ENCODE results near the gene PROM2.
"Not testable (repeated sequence)": the region's sequence is repeated elsewhere in the genome, so short reads cannot be mapped to it uniquely, and the experiment has no call there.

The PROM2 gene

GRCh38 chr2:95274291-95275150 lies at the start of gene PROM2:
PROM2 (plus strand) TSS chr2:95274449; CDS start chr2:95274586, 137 bp downstream.
- H3K4me3 ChIP-seq (ENCODE audit: low read length): no peak within 1 kb of the TSS
- no peaks in the 10 kb centered on the region for H3K36me3 ChIP-seq (ENCODE audit: control insufficient read depth, low read depth, low read length)
- H3K9me3 ChIP-seq (ENCODE audit: control insufficient read depth, low read depth, low read length): no peaks in the 10 kb centered on the region
- no peak within 1 kb of the TSS for H3K27ac ChIP-seq (ENCODE audit: low read length)
- no peaks in the 10 kb centered on the region for H3K27me3 ChIP-seq (ENCODE audit: control insufficient read depth, insufficient read depth, low read length)
- H3K9ac ChIP-seq (ENCODE audit: low read length): no peak within 1 kb of the TSS
- H3K4me1 ChIP-seq (ENCODE audit: control insufficient read depth, low read depth, low read length): peaks cover 13% of the 10 kb centered on the region

GRCh38 chr2:95225658-95226057 lies 48.6 kb upstream of the PROM2 start:
- Histone ChIP-seq H3K4me1 (ENCODE audit: control insufficient read depth, low read depth, low read length) (no peaks in the 10 kb centered on the region), H3K9me3 (ENCODE audit: control insufficient read depth, low read depth, low read length) (peaks cover 24% of the 10 kb centered on the region)

DNA sequence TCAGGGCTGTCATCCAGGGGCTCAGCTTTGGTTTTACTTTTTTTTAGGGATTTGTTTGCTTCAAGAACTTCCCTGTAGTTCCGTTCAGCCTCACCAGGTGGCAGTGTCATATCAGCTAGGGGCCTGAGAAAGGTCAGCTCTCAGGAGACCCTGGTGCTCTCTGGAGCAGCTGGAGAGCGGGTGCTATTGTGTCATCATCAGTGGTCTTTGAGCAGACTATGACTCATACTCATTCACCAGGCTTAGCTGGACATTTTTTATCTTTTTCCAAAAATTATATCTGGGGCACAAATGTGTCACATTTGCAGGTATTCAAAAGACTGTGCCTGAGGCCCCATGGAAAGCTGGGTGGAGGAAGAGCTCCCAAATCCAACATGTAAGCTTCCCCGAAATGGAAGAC lies 42.5 kb upstream of the PROM2 start:
- Histone ChIP-seq H3K4me3 (ENCODE audit: low read length) (no peak overlapping the region), H3K27ac (ENCODE audit: low read length) (no peak overlapping the region), H3K4me1 (ENCODE audit: control insufficient read depth, low read depth, low read length) (no peaks in the 10 kb centered on the region), H3K9ac (ENCODE audit: low read length) (no peak overlapping the region), H3K9me3 (ENCODE audit: control insufficient read depth, low read depth, low read length) (no peaks in the 10 kb centered on the region), H3K36me3 (ENCODE audit: control insufficient read depth, low read depth, low read length) (no peaks in the 10 kb centered on the region), H3K27me3 (ENCODE audit: control insufficient read depth, insufficient read depth, low read length) (no peaks in the 10 kb centered on the region)

More at GRCh38 chr2:95225658-95226057, 48.6 kb upstream of the PROM2 start:
- peaks cover 3% of the 10 kb centered on the region for H3K36me3 ChIP-seq (ENCODE audit: control insufficient read depth, low read depth, low read length)
- no peak overlapping the region for H3K9ac ChIP-seq (ENCODE audit: low read length)
- H3K27ac ChIP-seq (ENCODE audit: low read length): no peak overlapping the region
- H3K27me3 ChIP-seq (ENCODE audit: control insufficient read depth, insufficient read depth, low read length): no peaks in the 10 kb centered on the region
- no peak overlapping the region for H3K4me3 ChIP-seq (ENCODE audit: low read length)

DNA sequence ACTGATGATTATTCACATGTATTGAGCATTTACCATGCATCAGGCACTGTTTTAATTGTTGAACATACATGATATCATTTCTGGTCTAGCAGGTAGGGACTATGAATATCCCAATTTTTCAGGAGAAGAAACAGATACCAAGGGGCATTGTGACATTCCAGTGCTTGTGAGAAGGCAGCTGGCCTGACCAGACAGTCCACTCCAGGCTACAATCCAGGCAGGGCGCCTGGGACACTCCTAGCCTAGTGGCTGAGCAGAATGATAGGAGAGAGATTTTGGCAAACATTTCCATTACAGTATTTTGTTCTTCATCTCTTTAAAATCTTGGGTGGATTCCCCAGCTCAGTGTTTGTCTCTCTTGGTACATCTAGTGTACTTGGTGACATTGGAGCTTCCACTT lies 42.0 kb upstream of the PROM2 start:
- Histone ChIP-seq H3K27ac (ENCODE audit: low read length) (no peak overlapping the region), H3K4me3 (ENCODE audit: low read length) (no peak overlapping the region), H3K36me3 (ENCODE audit: control insufficient read depth, low read depth, low read length) (no peaks in the 10 kb centered on the region), H3K4me1 (ENCODE audit: control insufficient read depth, low read depth, low read length) (no peaks in the 10 kb centered on the region), H3K9me3 (ENCODE audit: control insufficient read depth, low read depth, low read length) (no peaks in the 10 kb centered on the region), H3K27me3 (ENCODE audit: control insufficient read depth, insufficient read depth, low read length) (no peaks in the 10 kb centered on the region), H3K9ac (ENCODE audit: low read length) (no peak overlapping the region)

GRCh38 chr2:95234286-95234785 lies 39.9 kb upstream of the PROM2 start:
- no peaks in the 10 kb centered on the region for H3K36me3 ChIP-seq (ENCODE audit: control insufficient read depth, low read depth, low read length)
- no peak overlapping the region for H3K4me3 ChIP-seq (ENCODE audit: low read length)
- no peak overlapping the region for H3K9ac ChIP-seq (ENCODE audit: low read length)
- no peaks in the 10 kb centered on the region for H3K9me3 ChIP-seq (ENCODE audit: control insufficient read depth, low read depth, low read length)
- H3K4me1 ChIP-seq (ENCODE audit: control insufficient read depth, low read depth, low read length): no peaks in the 10 kb centered on the region
- H3K27me3 ChIP-seq (ENCODE audit: control insufficient read depth, insufficient read depth, low read length): no peaks in the 10 kb centered on the region
- H3K27ac ChIP-seq (ENCODE audit: low read length): no peak overlapping the region

GRCh38 chr2:95234816-95235215 lies 39.4 kb upstream of the PROM2 start:
- no peaks in the 10 kb centered on the region for H3K36me3 ChIP-seq (ENCODE audit: control insufficient read depth, low read depth, low read length)
- H3K9ac ChIP-seq (ENCODE audit: low read length): no peak overlapping the region
- no peak overlapping the region for H3K27ac ChIP-seq (ENCODE audit: low read length)
- H3K9me3 ChIP-seq (ENCODE audit: control insufficient read depth, low read depth, low read length): no peaks in the 10 kb centered on the region
- no peaks in the 10 kb centered on the region for H3K4me1 ChIP-seq (ENCODE audit: control insufficient read depth, low read depth, low read length)
- no peaks in the 10 kb centered on the region for H3K27me3 ChIP-seq (ENCODE audit: control insufficient read depth, insufficient read depth, low read length)
- H3K4me3 ChIP-seq (ENCODE audit: low read length): no peak overlapping the region

GRCh38 chr2:95238131-95238530 lies 36.1 kb upstream of the PROM2 start:
- Histone ChIP-seq H3K9ac (ENCODE audit: low read length) (no peak overlapping the region), H3K9me3 (ENCODE audit: control insufficient read depth, low read depth, low read length) (peaks cover 8% of the 10 kb centered on the region), H3K4me3 (ENCODE audit: low read length) (no peak overlapping the region), H3K4me1 (ENCODE audit: control insufficient read depth, low read depth, low read length) (no peaks in the 10 kb centered on the region), H3K27me3 (ENCODE audit: control insufficient read depth, insufficient read depth, low read length) (no peaks in the 10 kb centered on the region), H3K36me3 (ENCODE audit: control insufficient read depth, low read depth, low read length) (no peaks in the 10 kb centered on the region), H3K27ac (ENCODE audit: low read length) (no peak overlapping the region)

GRCh38 chr2:95240091-95240490 lies 34.2 kb upstream of the PROM2 start:
- Histone ChIP-seq H3K27me3 (ENCODE audit: control insufficient read depth, insufficient read depth, low read length) (no peaks in the 10 kb centered on the region), H3K4me1 (ENCODE audit: control insufficient read depth, low read depth, low read length) (no peaks in the 10 kb centered on the region), H3K4me3 (ENCODE audit: low read length) (no peak overlapping the region), H3K36me3 (ENCODE audit: control insufficient read depth, low read depth, low read length) (no peaks in the 10 kb centered on the region), H3K27ac (ENCODE audit: low read length) (no peak overlapping the region), H3K9ac (ENCODE audit: low read length) (no peak overlapping the region), H3K9me3 (ENCODE audit: control insufficient read depth, low read depth, low read length) (peaks cover 8% of the 10 kb centered on the region)

GRCh38 chr2:95240556-95240955 lies 33.7 kb upstream of the PROM2 start:
- peaks cover 8% of the 10 kb centered on the region for H3K9me3 ChIP-seq (ENCODE audit: control insufficient read depth, low read depth, low read length)
- no peak overlapping the region for H3K4me3 ChIP-seq (ENCODE audit: low read length)
- H3K27me3 ChIP-seq (ENCODE audit: control insufficient read depth, insufficient read depth, low read length): no peaks in the 10 kb centered on the region
- no peak overlapping the region for H3K9ac ChIP-seq (ENCODE audit: low read length)
- H3K27ac ChIP-seq (ENCODE audit: low read length): no peak overlapping the region
- no peaks in the 10 kb centered on the region for H3K36me3 ChIP-seq (ENCODE audit: control insufficient read depth, low read depth, low read length)
- H3K4me1 ChIP-seq (ENCODE audit: control insufficient read depth, low read depth, low read length): no peaks in the 10 kb centered on the region

GRCh38 chr2:95242084-95242483 lies 32.2 kb upstream of the PROM2 start:
- H3K9ac ChIP-seq (ENCODE audit: low read length); H3K9me3 ChIP-seq (ENCODE audit: control insufficient read depth, low read depth, low read length); H3K4me3 ChIP-seq (ENCODE audit: low read length); H3K27ac ChIP-seq (ENCODE audit: low read length); H3K4me1 ChIP-seq (ENCODE audit: control insufficient read depth, low read depth, low read length); H3K36me3 ChIP-seq (ENCODE audit: control insufficient read depth, low read depth, low read length); H3K27me3 ChIP-seq (ENCODE audit: control insufficient read depth, insufficient read depth, low read length): not testable (repeated sequence)

DNA sequence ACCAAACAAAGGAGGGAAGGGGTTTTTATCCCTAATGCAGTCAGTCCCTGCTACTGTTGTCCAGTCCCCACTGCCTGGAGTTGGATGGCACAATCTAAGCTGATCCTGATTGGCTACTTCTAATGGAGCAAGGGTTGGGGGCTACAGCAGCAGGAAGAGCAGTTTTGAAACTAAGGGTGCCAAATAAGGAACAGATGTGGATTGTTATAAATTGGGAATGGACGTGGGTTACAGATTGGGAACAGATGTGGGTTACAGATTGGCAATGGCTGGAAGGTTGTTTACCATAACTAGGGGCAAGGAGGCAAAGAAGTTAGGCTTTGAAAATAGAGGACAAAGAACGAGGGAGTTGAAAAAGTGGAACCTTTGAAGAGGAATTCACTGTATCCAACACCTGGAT lies 16.0 kb upstream of the PROM2 start:
- Histone ChIP-seq H3K27me3 (ENCODE audit: control insufficient read depth, insufficient read depth, low read length) (no peaks in the 10 kb centered on the region), H3K36me3 (ENCODE audit: control insufficient read depth, low read depth, low read length) (no peaks in the 10 kb centered on the region), H3K4me1 (ENCODE audit: control insufficient read depth, low read depth, low read length) (peaks cover 5% of the 10 kb centered on the region), H3K9ac (ENCODE audit: low read length) (no peak overlapping the region), H3K27ac (ENCODE audit: low read length) (no peak overlapping the region), H3K4me3 (ENCODE audit: low read length) (no peak overlapping the region), H3K9me3 (ENCODE audit: control insufficient read depth, low read depth, low read length) (no peaks in the 10 kb centered on the region)
